ENCODE data around the gene C1QTNF9.
"Not testable (repeated sequence)": the region's sequence is repeated elsewhere in the genome, so short reads cannot be mapped to it uniquely, and the experiment has no call there.

C1QTNF9 gene

GRCh38 chr13:24371273-24371672 is 61.9 kb downstream of the C1QTNF9 start:
- not testable (repeated sequence) for DNase-seq

Data from left hindlimb (tissue), 1 donor.